MM.1S (cell line): ENCODE data around the gene RBFA.

Experiments used
- DNase-seq: peaks from one replicate; pipeline ENCODE4 v3.0.0-alpha.2; 2015
- H2AFZ ChIP-seq: fragments of 300-600 bp; sonication (generic); 2 replicates; pipeline ENCODE4 v1.6.0; 2016; ENCODE audit warnings: antibody characterized with exemption, low read length
- H3F3A ChIP-seq: fragments of 300-600 bp; sonication (generic); 2 replicates; pipeline ENCODE4 v1.6.1; 2016; ENCODE audit warnings: mild to moderate bottlenecking, antibody characterized with exemption, low read length, moderate library complexity, mixed read lengths; ENCODE audit not compliant: insufficient read depth
- H3K27ac ChIP-seq: fragments of 300-600 bp; sonication (generic); 2 replicates; pipeline ENCODE4 v1.5.1; 2016; ENCODE audit warnings: mild to moderate bottlenecking, low read length
- H3K27me3 ChIP-seq: fragments of 300-600 bp; sonication (generic); replicated peaks from 2 replicates; pipeline ENCODE4 v1.6.0; 2016; ENCODE audit warnings: low read length; ENCODE audit not compliant: insufficient read depth
- H3K36me3 ChIP-seq: fragments of 300-600 bp; sonication (generic); replicated peaks from 2 replicates; pipeline ENCODE4 v1.6.1; 2016; ENCODE audit warnings: mild to moderate bottlenecking, low read length, mixed read lengths; ENCODE audit not compliant: insufficient read depth
- H3K4me1 ChIP-seq: fragments of 300-600 bp; sonication (generic); 2 replicates; pipeline ENCODE4 v1.6.1; 2016; ENCODE audit warnings: low read length, mixed read lengths
- H3K4me2 ChIP-seq: fragments of 300-600 bp; sonication (generic); 2 replicates; pipeline ENCODE4 v1.6.0; 2016; ENCODE audit warnings: low read depth, low read length
- H3K4me3 ChIP-seq: fragments of 300-600 bp; sonication (generic); 2 replicates; pipeline ENCODE4 v1.5.1; 2016; ENCODE audit warnings: low read length, mixed read lengths
- H3K79me2 ChIP-seq: fragments of 300-600 bp; sonication (generic); 2 replicates; pipeline ENCODE4 v1.6.1; 2016; ENCODE audit warnings: mixed run types, low read length, mixed read lengths
- H3K9ac ChIP-seq: fragments of 300-600 bp; sonication (generic); 2 replicates; pipeline ENCODE4 v1.6.1; 2016; ENCODE audit warnings: low read length, mixed read lengths
- H3K9me2 ChIP-seq: fragments of 300-600 bp; sonication (generic); replicated peaks from 2 replicates; pipeline ENCODE4 v1.6.1; 2016; ENCODE audit warnings: mild to moderate bottlenecking, low read length, mixed read lengths; ENCODE audit not compliant: insufficient read depth
- H3K9me3 ChIP-seq: fragments of 300-600 bp; sonication (generic); replicated peaks from 2 replicates; pipeline ENCODE4 v1.6.1; 2016; ENCODE audit warnings: mild to moderate bottlenecking, low read length, mixed read lengths; ENCODE audit not compliant: insufficient read depth
- H4K20me1 ChIP-seq: fragments of 300-600 bp; sonication (generic); 2 replicates; pipeline ENCODE4 v1.6.1; 2016; ENCODE audit warnings: mild to moderate bottlenecking, low read length, moderate library complexity, mixed read lengths; ENCODE audit not compliant: insufficient read depth
- EZH2 ChIP-seq: fragments of 300-600 bp; sonication (generic); optimal IDR thresholded peaks from 2 replicates; pipeline ENCODE3; 2017; ENCODE audit warnings: low read depth, mild to moderate bottlenecking, antibody characterized with exemption, low read length, mixed read lengths
- EZH2phosphoT487 ChIP-seq: fragments of 300-600 bp; sonication (generic); IDR thresholded peaks from 2 replicates; pipeline ENCODE4 v1.6.1; 2018; ENCODE audit warnings: antibody characterized with exemption, low read length
- TF ChIP-seq, protein P1 (sequence below): fragments of 300-600 bp; sonication (generic); IDR thresholded peaks from 2 replicates; pipeline ENCODE4 v1.5.1; 2016; ENCODE audit warnings: antibody characterized with exemption, low read length, mixed read lengths

RBFA gene

GRCh38 chr18:80035997-80036396, 1.8 kb downstream of the RBFA start:
- H3K4me3 ChIP-seq: no peak overlapping the region
- peaks cover 20% of the 10 kb centered on the region for H3K79me2 ChIP-seq
- no peaks in the 10 kb centered on the region for H3K9me3 ChIP-seq
- H3K4me1 ChIP-seq: 0 out of 2 replicates have a peak, but pooled peaks cover 4% of the 10 kb centered on the region
- H3K27me3 ChIP-seq: no peaks in the 10 kb centered on the region
- no peak overlapping the region for H3K9ac ChIP-seq
- no peak overlapping the region for H3K27ac ChIP-seq
- H3F3A ChIP-seq: no peaks in the 10 kb centered on the region
- no peaks in the 10 kb centered on the region for H4K20me1 ChIP-seq
- no peak for DNase-seq
- peaks cover 5% of the 10 kb centered on the region; the same call in 1 of the 2 replicates for H3K36me3 ChIP-seq
- no peaks in the 10 kb centered on the region for H3K9me2 ChIP-seq
- TF ChIP-seq EZH2phosphoT487 (no peak), EZH2 (no peak)
- TF ChIP-seq, protein P1, sequence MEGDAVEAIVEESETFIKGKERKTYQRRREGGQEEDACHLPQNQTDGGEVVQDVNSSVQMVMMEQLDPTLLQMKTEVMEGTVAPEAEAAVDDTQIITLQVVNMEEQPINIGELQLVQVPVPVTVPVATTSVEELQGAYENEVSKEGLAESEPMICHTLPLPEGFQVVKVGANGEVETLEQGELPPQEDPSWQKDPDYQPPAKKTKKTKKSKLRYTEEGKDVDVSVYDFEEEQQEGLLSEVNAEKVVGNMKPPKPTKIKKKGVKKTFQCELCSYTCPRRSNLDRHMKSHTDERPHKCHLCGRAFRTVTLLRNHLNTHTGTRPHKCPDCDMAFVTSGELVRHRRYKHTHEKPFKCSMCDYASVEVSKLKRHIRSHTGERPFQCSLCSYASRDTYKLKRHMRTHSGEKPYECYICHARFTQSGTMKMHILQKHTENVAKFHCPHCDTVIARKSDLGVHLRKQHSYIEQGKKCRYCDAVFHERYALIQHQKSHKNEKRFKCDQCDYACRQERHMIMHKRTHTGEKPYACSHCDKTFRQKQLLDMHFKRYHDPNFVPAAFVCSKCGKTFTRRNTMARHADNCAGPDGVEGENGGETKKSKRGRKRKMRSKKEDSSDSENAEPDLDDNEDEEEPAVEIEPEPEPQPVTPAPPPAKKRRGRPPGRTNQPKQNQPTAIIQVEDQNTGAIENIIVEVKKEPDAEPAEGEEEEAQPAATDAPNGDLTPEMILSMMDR: no peak
- 0 out of 2 replicates have a peak overlapping the region, but pooled peaks have one; percentile 77 for H3K4me2 ChIP-seq
- no peak overlapping the region for H2AFZ ChIP-seq

DNA sequence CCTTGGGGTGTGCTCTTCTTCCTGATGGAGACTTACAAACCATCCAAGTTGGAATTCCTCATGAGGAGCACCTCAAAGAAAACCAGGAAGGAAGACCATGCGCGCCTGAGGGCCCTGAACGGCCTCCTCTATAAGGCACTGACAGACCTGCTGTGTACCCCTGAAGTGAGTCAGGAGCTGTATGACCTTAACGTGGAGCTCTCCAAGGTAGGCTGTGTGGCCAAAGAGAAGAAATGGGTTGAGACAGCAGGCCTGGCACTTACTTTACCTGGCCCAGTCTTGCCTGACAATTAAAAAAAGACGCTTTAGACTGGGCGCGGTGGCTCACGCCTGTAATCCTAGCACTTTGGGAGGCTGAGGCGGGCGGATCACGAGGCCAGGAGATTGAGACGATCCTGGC, 3.1 kb downstream of the RBFA start:
- Histone ChIP-seq H3K79me2 (peaks cover 20% of the 10 kb centered on the region), H3K4me2 (no peak overlapping the region)
- no peak for DNase-seq

GRCh38 chr18:80037869-80038630, 3.8 kb downstream of the RBFA start:
- TF ChIP-seq EZH2phosphoT487 (no peak), EZH2 (no peak)
- TF ChIP-seq, protein P1: no peak
- H3F3A ChIP-seq: no peaks in the 10 kb centered on the region
- no peak overlapping the region for H2AFZ ChIP-seq
- no peak for DNase-seq
- no peak overlapping the region for H3K4me2 ChIP-seq
- H3K36me3 ChIP-seq: peaks cover 9% of the 10 kb centered on the region; the same call in 1 of the 2 replicates
- H3K27ac ChIP-seq: no peak overlapping the region
- peaks cover 20% of the 10 kb centered on the region for H3K79me2 ChIP-seq
- no peaks in the 10 kb centered on the region for H3K9me2 ChIP-seq
- no peaks in the 10 kb centered on the region for H4K20me1 ChIP-seq
- H3K9ac ChIP-seq: no peak overlapping the region
- 0 out of 2 replicates have a peak, but pooled peaks cover 2% of the 10 kb centered on the region for H3K4me1 ChIP-seq
- no peak overlapping the region for H3K4me3 ChIP-seq
- no peaks in the 10 kb centered on the region for H3K9me3 ChIP-seq
- H3K27me3 ChIP-seq: no peaks in the 10 kb centered on the region

More for the DNA sequence above, 3.1 kb downstream of the RBFA start:
- Histone ChIP-seq H4K20me1 (no peaks in the 10 kb centered on the region), H3K27me3 (no peaks in the 10 kb centered on the region), H2AFZ (no peak overlapping the region), H3K9me2 (no peaks in the 10 kb centered on the region), H3K4me3 (no peak overlapping the region), H3K9me3 (no peaks in the 10 kb centered on the region), H3K9ac (no peak overlapping the region), H3K36me3 (peaks cover 9% of the 10 kb centered on the region; the same call in 1 of the 2 replicates), H3F3A (no peaks in the 10 kb centered on the region), H3K27ac (no peak overlapping the region), H3K4me1 (0 out of 2 replicates have a peak, but pooled peaks cover 4% of the 10 kb centered on the region)
- no peak for TF ChIP-seq EZH2phosphoT487
- TF ChIP-seq EZH2: no peak

DNA sequence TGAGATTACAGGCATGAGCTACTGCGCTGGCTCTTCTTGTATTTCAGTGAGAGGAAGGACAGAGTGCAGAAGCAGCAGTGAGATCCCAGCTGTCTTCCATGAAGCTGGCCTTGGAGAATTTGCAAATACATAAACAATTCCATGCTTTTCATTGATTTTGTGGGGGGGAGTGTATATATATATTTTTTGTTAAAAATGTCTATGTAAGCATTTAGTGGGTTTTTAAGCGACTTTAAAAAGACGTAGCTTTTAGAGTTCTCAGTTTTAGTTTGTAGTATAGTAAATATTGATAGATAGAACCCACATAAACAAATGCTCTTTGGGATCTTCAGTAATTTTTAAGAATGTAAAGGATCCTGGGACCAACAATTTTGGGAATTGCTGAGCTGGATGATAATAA, 6.3 kb downstream of the RBFA start:
- Histone ChIP-seq H3K4me3 (no peak overlapping the region), H3K27ac (no peak overlapping the region), H3K4me1 (no peaks in the 10 kb centered on the region), H3K9me2 (no peaks in the 10 kb centered on the region), H3K9ac (no peak overlapping the region), H3K4me2 (no peak overlapping the region), H3F3A (no peaks in the 10 kb centered on the region), H3K27me3 (no peaks in the 10 kb centered on the region), H3K79me2 (peaks cover 13% of the 10 kb centered on the region), H3K9me3 (no peaks in the 10 kb centered on the region), H3K36me3 (peaks cover 13% of the 10 kb centered on the region), H4K20me1 (no peaks in the 10 kb centered on the region), H2AFZ (no peak overlapping the region)
- no peak for DNase-seq
- TF ChIP-seq EZH2 (no peak), EZH2phosphoT487 (no peak)
- TF ChIP-seq, protein P1: no peak
